Measurements from ENCODE around the gene MSI2.

MSI2 gene

GRCh38 chr17:57703273-57703672, 446.9 kb downstream of the MSI2 start:
- Histone ChIP-seq H3K4me3 (ENCODE audit: low read depth in 1 of 2, low read length in 2 of 2) (no peak overlapping the region), H3K27ac (ENCODE audit: low read length) (no peak overlapping the region), H3K36me3 (ENCODE audit: control insufficient read depth in 1 of 2, insufficient read depth in 2 of 2, low read length in 2 of 2) (no peaks in the 10 kb centered on the region), H3K4me1 (ENCODE audit: control insufficient read depth in 1 of 2, insufficient read depth in 2 of 2, low read length in 2 of 2) (no peaks in the 10 kb centered on the region), H3K9me3 (ENCODE audit: control insufficient read depth in 1 of 2, low read length in 2 of 2) (no peaks in the 10 kb centered on the region), H3K27me3 (ENCODE audit: low read depth, low read length) (no peaks in the 10 kb centered on the region)

DNA sequence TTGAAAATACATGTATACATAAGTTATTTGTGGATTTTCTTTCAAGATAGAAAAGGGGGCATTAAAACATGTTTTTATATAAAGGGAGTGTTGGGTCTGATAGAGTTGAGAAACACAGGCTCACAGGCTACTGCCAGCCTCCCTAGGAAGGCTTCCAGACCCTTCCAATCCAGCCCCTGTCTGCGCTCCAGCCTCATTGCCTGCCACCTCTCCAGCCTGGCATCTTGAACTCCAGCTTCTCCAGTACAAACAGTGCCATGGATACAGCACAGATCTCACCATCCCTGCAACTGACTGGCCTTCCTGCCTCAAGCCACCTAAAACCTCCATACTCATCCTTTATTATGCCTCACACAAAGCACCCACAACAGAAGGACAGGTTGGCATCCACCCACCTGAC, 448.1 kb downstream of the MSI2 start:
- no peak overlapping the region for H3K27ac ChIP-seq (ENCODE audit: low read length)
- no peaks in the 10 kb centered on the region for H3K9me3 ChIP-seq (ENCODE audit: control insufficient read depth in 1 of 2, low read length in 2 of 2)
- H3K27me3 ChIP-seq (ENCODE audit: low read depth, low read length): no peaks in the 10 kb centered on the region
- no peak overlapping the region for H3K4me3 ChIP-seq (ENCODE audit: low read depth in 1 of 2, low read length in 2 of 2)
- no peaks in the 10 kb centered on the region for H3K36me3 ChIP-seq (ENCODE audit: control insufficient read depth in 1 of 2, insufficient read depth in 2 of 2, low read length in 2 of 2)
- H3K4me1 ChIP-seq (ENCODE audit: control insufficient read depth in 1 of 2, insufficient read depth in 2 of 2, low read length in 2 of 2): no peaks in the 10 kb centered on the region

- H3K9me3 ChIP-seq (ENCODE audit: control insufficient read depth in 1 of 2, low read length in 2 of 2): no peaks in the 10 kb centered on the region
- no peak overlapping the region for H3K27ac ChIP-seq (ENCODE audit: low read length)
- H3K4me1 ChIP-seq (ENCODE audit: control insufficient read depth in 1 of 2, insufficient read depth in 2 of 2, low read length in 2 of 2): no peaks in the 10 kb centered on the region
- no peak overlapping the region for H3K4me3 ChIP-seq (ENCODE audit: low read depth in 1 of 2, low read length in 2 of 2)
- H3K36me3 ChIP-seq (ENCODE audit: control insufficient read depth in 1 of 2, insufficient read depth in 2 of 2, low read length in 2 of 2): no peaks in the 10 kb centered on the region
- H3K27me3 ChIP-seq (ENCODE audit: low read depth, low read length): no peaks in the 10 kb centered on the region
These were observed 449.8 kb downstream of the MSI2 start for GRCh38 chr17:57705921-57706695.

GRCh38 chr17:57706761-57707160, 450.4 kb downstream of the MSI2 start:
- Histone ChIP-seq H3K9me3 (ENCODE audit: control insufficient read depth in 1 of 2, low read length in 2 of 2) (no peaks in the 10 kb centered on the region), H3K27ac (ENCODE audit: low read length) (no peak overlapping the region), H3K4me3 (ENCODE audit: low read depth in 1 of 2, low read length in 2 of 2) (no peak overlapping the region), H3K27me3 (ENCODE audit: low read depth, low read length) (no peaks in the 10 kb centered on the region), H3K36me3 (ENCODE audit: control insufficient read depth in 1 of 2, insufficient read depth in 2 of 2, low read length in 2 of 2) (no peaks in the 10 kb centered on the region), H3K4me1 (ENCODE audit: control insufficient read depth in 1 of 2, insufficient read depth in 2 of 2, low read length in 2 of 2) (no peaks in the 10 kb centered on the region)

- Histone ChIP-seq H3K4me3 (ENCODE audit: low read depth in 1 of 2, low read length in 2 of 2) (no peak overlapping the region), H3K27ac (ENCODE audit: low read length) (no peak overlapping the region), H3K36me3 (ENCODE audit: control insufficient read depth in 1 of 2, insufficient read depth in 2 of 2, low read length in 2 of 2) (no peaks in the 10 kb centered on the region), H3K9me3 (ENCODE audit: control insufficient read depth in 1 of 2, low read length in 2 of 2) (no peaks in the 10 kb centered on the region), H3K27me3 (ENCODE audit: low read depth, low read length) (no peaks in the 10 kb centered on the region), H3K4me1 (ENCODE audit: control insufficient read depth in 1 of 2, insufficient read depth in 2 of 2, low read length in 2 of 2) (no peaks in the 10 kb centered on the region)
These were observed 451.6 kb downstream of the MSI2 start for GRCh38 chr17:57707892-57708291.

DNA sequence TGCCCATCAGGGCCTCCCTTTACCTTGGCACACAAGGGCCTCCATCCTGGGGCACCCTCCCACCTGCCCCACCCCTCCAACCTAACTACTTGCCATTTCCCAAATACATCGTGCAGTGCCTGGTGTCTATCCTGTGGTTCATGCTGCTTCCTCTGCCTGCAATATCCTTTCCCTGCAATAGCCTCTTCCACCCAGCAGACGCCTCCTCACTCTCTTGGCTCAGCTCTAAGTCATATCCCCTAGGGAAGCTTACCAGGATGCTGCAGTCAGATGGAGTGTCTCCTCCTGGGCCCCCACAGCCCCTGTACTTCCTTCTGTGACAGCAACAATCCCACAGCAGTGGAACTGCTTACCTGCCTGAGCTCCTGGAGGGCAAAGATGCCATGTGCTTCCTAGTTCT, 452.1 kb downstream of the MSI2 start:
- Histone ChIP-seq H3K36me3 (ENCODE audit: control insufficient read depth in 1 of 2, insufficient read depth in 2 of 2, low read length in 2 of 2) (no peaks in the 10 kb centered on the region), H3K9me3 (ENCODE audit: control insufficient read depth in 1 of 2, low read length in 2 of 2) (no peaks in the 10 kb centered on the region), H3K27ac (ENCODE audit: low read length) (no peak overlapping the region), H3K4me1 (ENCODE audit: control insufficient read depth in 1 of 2, insufficient read depth in 2 of 2, low read length in 2 of 2) (no peaks in the 10 kb centered on the region), H3K4me3 (ENCODE audit: low read depth in 1 of 2, low read length in 2 of 2) (no peak overlapping the region), H3K27me3 (ENCODE audit: low read depth, low read length) (no peaks in the 10 kb centered on the region)

DNA sequence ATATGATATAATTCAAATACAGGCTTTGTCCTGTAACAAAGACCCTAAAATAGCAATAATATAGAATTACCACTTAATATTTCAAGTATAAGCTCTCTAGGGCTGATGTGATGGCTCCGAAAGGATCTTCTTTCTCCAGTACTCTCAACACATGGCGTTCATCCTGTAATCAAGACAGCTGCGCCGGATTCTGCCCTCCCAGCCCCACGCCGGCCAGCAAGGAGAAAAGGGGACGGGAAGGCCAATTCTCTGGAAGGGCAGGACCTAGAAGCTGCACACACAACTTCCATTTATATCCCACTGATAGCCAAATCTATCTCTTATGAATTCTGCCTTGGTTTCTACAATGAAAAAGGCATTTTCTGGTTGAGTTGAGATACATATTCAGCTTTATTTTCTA, 456.8 kb downstream of the MSI2 start:
- no peaks in the 10 kb centered on the region for H3K36me3 ChIP-seq (ENCODE audit: control insufficient read depth in 1 of 2, insufficient read depth in 2 of 2, low read length in 2 of 2)
- no peaks in the 10 kb centered on the region for H3K9me3 ChIP-seq (ENCODE audit: control insufficient read depth in 1 of 2, low read length in 2 of 2)
- H3K4me1 ChIP-seq (ENCODE audit: control insufficient read depth in 1 of 2, insufficient read depth in 2 of 2, low read length in 2 of 2): peaks cover 0 to 5% of the 10 kb centered on the region in 2 donors
- no peak overlapping the region for H3K4me3 ChIP-seq (ENCODE audit: low read depth in 1 of 2, low read length in 2 of 2)
- H3K27me3 ChIP-seq (ENCODE audit: low read depth, low read length): peaks cover 4% of the 10 kb centered on the region
- no peak overlapping the region for H3K27ac ChIP-seq (ENCODE audit: low read length)

GRCh38 chr17:57714665-57715180, 458.4 kb downstream of the MSI2 start:
- peaks cover 4% of the 10 kb centered on the region for H3K27me3 ChIP-seq (ENCODE audit: low read depth, low read length)
- no peak overlapping the region for H3K27ac ChIP-seq (ENCODE audit: low read length)
- H3K4me3 ChIP-seq (ENCODE audit: low read depth in 1 of 2, low read length in 2 of 2): no peak overlapping the region
- peaks cover 0 to 5% of the 10 kb centered on the region in 2 donors for H3K4me1 ChIP-seq (ENCODE audit: control insufficient read depth in 1 of 2, insufficient read depth in 2 of 2, low read length in 2 of 2)
- no peaks in the 10 kb centered on the region for H3K9me3 ChIP-seq (ENCODE audit: control insufficient read depth in 1 of 2, low read length in 2 of 2)
- H3K36me3 ChIP-seq (ENCODE audit: control insufficient read depth in 1 of 2, insufficient read depth in 2 of 2, low read length in 2 of 2): no peaks in the 10 kb centered on the region

DNA sequence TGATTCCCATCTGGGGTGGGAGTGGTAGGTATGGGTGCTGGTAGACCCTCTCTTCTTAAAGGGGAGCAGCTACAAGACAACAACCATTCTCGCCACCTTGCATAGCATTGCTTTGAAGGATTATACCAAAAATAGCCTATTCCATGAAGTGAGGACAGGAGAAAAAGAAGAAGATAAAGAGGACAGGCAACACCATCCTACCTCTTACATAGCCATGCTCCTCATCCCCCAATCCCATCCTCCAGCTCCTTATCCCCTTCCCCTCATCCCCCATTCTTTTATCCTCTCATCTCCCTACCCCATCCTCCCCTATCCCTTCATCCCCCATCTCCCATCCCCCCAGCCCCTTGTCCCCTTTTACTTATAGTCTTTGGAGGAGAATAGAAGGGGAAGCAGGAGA, 459.7 kb downstream of the MSI2 start:
- Histone ChIP-seq H3K4me3 (ENCODE audit: low read depth in 1 of 2, low read length in 2 of 2) (no peak overlapping the region), H3K4me1 (ENCODE audit: control insufficient read depth in 1 of 2, insufficient read depth in 2 of 2, low read length in 2 of 2) (peaks cover 0 to 5% of the 10 kb centered on the region in 2 donors)

GRCh38 chr17:57718878-57719277, 462.6 kb downstream of the MSI2 start:
- no peak overlapping the region for H3K27ac ChIP-seq (ENCODE audit: low read length)
- no peaks in the 10 kb centered on the region for H3K9me3 ChIP-seq (ENCODE audit: control insufficient read depth in 1 of 2, low read length in 2 of 2)
- H3K4me3 ChIP-seq (ENCODE audit: low read depth in 1 of 2, low read length in 2 of 2): no peak overlapping the region
- no peaks in the 10 kb centered on the region for H3K36me3 ChIP-seq (ENCODE audit: control insufficient read depth in 1 of 2, insufficient read depth in 2 of 2, low read length in 2 of 2)
- H3K27me3 ChIP-seq (ENCODE audit: low read depth, low read length): peaks cover 4% of the 10 kb centered on the region
- peaks cover 0 to 5% of the 10 kb centered on the region in 2 donors for H3K4me1 ChIP-seq (ENCODE audit: control insufficient read depth in 1 of 2, insufficient read depth in 2 of 2, low read length in 2 of 2)

More for the DNA sequence above, 459.7 kb downstream of the MSI2 start:
- no peak overlapping the region for H3K27ac ChIP-seq (ENCODE audit: low read length)
- no peaks in the 10 kb centered on the region for H3K9me3 ChIP-seq (ENCODE audit: control insufficient read depth in 1 of 2, low read length in 2 of 2)
- H3K36me3 ChIP-seq (ENCODE audit: control insufficient read depth in 1 of 2, insufficient read depth in 2 of 2, low read length in 2 of 2): no peaks in the 10 kb centered on the region
- H3K27me3 ChIP-seq (ENCODE audit: low read depth, low read length): peaks cover 4% of the 10 kb centered on the region

DNA sequence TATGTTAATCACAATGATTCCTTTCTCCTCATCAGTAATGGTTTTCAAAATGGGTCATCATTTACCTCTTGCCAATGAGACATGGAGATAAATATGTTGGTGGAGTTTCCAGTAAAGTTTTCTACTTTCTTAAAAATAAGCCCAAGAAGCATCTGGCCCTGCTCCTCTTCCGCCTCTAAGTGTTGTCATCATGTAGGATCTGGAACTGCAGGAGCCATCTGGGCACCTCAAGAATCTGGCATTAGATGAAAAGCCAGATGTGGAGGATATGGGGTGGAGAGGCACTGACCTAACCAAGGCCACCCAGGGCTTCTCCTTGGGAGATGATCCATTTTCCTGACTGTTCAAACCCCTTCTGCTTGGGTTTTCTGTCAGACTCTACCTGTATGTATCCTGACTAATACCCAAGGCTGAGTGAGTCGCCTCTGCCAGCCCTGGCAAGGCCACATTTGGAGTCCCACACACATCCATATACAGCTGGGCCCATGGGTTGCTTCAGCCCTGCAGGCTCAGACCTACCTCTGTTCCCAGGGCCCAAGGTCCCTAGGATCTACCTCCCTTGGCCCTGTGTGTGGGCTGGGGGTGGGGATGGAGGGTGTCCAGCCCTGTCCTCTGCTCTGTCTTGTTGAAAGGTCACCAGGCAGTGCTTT, 464.2 kb downstream of the MSI2 start:
- Histone ChIP-seq H3K27me3 (ENCODE audit: low read depth, low read length) (no peaks in the 10 kb centered on the region), H3K36me3 (ENCODE audit: control insufficient read depth in 1 of 2, insufficient read depth in 2 of 2, low read length in 2 of 2) (no peaks in the 10 kb centered on the region)

More for the DNA sequence above, 464.2 kb downstream of the MSI2 start:
- Histone ChIP-seq H3K27ac (ENCODE audit: low read length) (no peak overlapping the region), H3K4me3 (ENCODE audit: low read depth in 1 of 2, low read length in 2 of 2) (no peak overlapping the region), H3K4me1 (ENCODE audit: control insufficient read depth in 1 of 2, insufficient read depth in 2 of 2, low read length in 2 of 2) (no peaks in the 10 kb centered on the region), H3K9me3 (ENCODE audit: control insufficient read depth in 1 of 2, low read length in 2 of 2) (no peaks in the 10 kb centered on the region)

All from muscle layer of duodenum (tissue), 2 donors.